Measurements from ENCODE around the gene CCPG1. TPM values are rescaled to one million over a fixed set of nuclear protein-coding genes. Genes with fewer than 3 reads are reported as not detected.

The CCPG1 gene
- total RNA-seq: 39.6 and 94.9 TPM in 2 replicates

GRCh38 chr15:55408012-55408928, at the start of gene CCPG1, which contains the start of gene PIERCE2:
TSS of gene CCPG1 (minus strand) at chr15:55408359. CDS start at chr15:55389424, 18,935 bp downstream.
TSS of gene PIERCE2 (plus strand) at chr15:55408495. CDS start at chr15:55408769, 274 bp downstream.

GRCh38 chr15:55318588-55319494, 89.3 kb downstream of the CCPG1 start, which contains the start of the genes PIGB and PIGBOS1:
TSS of gene PIGB (plus strand) at chr15:55319222. CDS start at chr15:55319251, 29 bp downstream.
TSS of gene PIGBOS1 (minus strand) at chr15:55319123. CDS start at chr15:55317792, 1,331 bp downstream.

Other genes with a start within 250 kb of the CCPG1 start
- gene RSL24D1, start 211.4 kb downstream of the CCPG1 start, total RNA-seq: 103 and 136 TPM in 2 replicates
- 13.8 and 17.4 TPM in 2 replicates for gene RAB27A, start 118.5 kb downstream of the CCPG1 start, total RNA-seq
- gene PIGBOS1, start 89.2 kb downstream of the CCPG1 start, total RNA-seq: 10.6 and 11.5 TPM in 2 replicates
- 15.1 and 17.5 TPM in 2 replicates for gene PIGB, start 89.1 kb downstream of the CCPG1 start, total RNA-seq
- gene PIERCE2, start 136 bp upstream of the CCPG1 start, total RNA-seq: 0.55 and 1.6 TPM in 2 replicates
- 1.00 and 2.1 TPM in 2 replicates for gene DNAAF4, start 99.9 kb upstream of the CCPG1 start, total RNA-seq
- 5.9 and 10.6 TPM in 2 replicates for gene PYGO1, start 180.0 kb upstream of the CCPG1 start, total RNA-seq